Fibroblast of skin of abdomen (primary cell): Measurements from ENCODE around the gene CHRM1.
A peak's percentile ranks its signal among the peaks of the same experiment; 100 is the strongest.

Experiments used
- DNase-seq: peaks from one replicate; pipeline ENCODE4 v3.0.0-alpha.2; 2013

The CHRM1 gene

DNA sequence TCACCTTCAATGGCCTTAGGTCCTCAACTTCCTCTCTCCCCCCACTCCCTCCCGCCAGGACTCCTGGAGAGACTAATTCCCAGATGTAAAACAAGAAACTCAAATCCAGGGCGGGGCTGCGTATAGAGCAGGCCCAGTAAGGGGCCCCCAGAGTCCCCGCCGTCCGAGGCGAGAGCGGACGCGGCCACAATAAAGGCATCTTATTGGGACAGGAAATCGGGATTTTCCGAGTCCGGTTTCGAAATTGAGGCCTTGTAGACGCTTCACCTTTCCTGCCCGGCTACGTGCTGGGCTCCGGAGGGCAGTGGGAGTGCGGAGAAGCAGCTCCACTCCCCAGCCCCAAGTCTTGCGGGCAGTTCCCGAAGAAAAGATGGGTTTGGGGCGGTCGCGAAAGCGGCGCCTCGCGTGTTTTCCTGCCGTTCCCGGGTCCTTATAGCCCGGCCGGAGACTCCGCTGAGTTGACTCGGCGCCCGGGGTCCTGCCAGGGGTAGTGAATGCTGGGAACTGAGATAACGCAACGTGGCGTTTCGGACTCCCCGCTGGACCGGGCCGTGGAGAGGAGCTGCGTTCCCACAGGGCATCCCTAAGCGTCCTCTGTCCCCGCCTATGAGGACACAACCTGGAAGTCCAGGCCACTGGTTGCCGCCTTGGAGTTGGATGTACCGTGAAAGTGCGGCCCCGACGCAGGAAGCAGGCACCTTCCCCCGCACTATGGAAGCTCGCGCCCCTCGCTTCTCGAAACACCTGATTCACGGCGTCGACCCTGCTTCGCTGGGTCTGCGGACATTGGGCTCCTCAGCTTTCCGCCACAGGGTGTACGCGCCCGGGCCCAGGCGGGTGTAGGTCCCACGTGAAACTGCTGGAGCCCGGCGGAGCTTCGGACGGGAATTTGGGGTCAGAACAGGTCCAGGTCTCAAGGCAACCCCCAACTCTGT, 4.8 kb upstream of the CHRM1 start:
- DNase-seq = no peak

DNA sequence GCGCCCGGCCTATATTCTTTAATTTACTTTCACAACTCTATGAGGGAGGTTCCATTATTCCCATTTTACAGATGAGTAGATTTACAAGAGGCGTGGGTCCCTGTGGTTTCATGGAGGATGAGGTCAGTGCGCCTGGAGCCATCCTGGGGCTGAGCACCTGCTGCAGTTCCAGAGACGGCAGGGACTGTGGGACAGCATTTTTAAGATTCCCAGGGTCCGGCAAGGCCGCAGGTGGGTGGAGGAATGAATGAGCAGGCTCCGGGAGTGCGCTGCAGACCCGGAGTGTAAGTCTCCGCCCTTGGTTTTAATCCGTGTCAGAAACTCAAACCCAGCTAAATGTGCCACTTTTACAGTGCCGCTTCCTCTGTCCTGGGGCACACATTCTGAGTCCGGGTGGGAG, 4.1 kb upstream of the CHRM1 start:
- DNase-seq = no peak

DNA sequence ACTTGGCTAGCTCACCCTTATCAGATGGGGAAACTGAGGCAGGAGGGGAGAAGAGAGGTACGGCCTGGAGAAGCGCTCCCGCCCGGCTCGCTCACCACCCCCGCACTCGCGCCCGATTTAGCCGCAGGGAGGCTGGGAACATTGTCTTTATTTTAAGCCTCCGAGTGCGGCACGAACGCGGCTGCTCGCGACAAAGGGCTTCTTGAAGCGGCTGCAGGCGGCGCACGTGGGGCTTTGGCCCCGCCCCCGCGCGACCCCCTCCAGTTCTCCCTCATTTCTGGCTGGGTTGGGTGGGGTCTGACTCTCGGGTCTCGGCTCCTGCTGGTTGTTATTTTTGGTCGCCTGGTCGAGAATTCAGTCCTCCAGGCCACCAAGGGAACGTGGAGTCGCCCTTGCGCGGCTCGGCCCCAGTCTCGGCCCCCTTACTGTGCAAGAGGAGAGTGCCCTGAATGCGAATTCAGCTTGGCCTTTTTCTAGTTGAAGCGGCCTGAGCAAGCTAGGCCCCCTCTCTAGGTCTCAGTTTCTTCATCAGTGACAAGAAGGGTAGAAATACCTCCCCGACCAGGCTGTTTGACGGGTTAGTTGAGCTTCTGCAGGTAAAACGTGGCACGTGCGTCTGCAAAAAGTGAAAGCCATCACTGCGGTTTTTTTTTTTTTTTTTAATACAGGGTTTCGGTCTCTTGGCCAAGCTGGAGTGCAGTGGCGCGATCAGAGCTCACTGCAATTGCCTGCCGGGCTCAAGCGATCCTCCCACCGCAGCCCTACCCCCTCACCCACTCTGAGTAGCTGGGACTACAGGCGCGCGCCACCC, 2.6 kb upstream of the CHRM1 start:
- no peak for DNase-seq

DNA sequence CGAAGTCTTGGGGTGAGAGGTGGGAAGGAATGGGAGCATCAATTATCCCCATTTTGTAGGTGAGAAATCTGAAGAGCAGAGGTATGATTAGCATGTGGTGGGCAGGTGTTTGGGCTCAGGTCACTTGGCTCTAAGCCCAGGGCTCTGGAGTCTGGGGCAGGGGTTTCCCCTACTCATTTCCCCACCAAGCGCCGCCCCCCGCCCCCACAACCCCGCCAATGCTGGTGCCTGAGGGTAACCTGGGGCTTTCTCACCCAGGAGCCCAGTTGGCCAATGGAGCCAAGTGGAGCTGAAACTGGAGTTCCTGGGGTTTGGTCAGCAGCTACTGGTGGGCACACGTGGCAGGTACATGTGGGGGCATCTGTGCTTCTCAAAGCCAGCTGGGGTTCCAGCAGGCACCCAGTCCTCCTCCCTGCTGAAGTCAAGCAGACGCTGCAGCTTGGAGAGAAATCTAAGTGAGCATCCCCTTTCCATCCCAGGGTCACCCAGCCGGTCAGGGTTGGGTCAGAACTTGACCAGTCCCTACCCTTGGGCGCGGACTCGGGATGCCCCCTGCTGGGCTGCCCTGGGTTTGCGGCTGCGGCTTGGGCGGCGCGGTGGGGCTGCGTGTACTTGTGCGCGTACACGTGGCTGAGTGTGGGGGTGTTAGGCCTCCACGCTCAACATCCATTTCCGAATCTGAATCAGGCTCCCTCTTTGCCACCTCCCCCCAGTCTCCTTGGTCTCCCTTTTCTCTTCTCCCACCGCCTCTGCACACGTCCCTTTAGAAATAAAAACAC, 1.7 kb upstream of the CHRM1 start:
- DNase-seq = peak; percentile 8

DNA sequence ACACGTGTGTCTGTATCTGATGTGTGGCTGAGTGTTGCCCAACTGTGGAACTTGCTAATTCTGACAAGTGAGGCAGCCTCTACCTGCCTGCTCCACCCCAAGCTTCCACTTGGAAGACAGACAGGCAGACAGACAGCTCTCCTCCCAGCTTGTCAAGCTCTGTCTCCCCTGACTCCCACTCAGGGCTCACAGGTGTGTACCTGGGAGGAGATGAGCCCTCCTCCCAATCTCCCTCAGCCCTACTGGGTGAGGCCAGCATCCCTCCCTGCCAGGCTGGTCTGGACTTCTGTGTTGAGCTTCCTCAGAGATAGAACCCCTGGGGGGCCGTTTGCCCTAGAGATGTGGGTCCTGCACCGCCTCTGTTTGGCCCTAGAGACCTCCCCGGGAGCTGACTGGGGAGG, 1.0 kb upstream of the CHRM1 start:
- no peak for DNase-seq

DNA sequence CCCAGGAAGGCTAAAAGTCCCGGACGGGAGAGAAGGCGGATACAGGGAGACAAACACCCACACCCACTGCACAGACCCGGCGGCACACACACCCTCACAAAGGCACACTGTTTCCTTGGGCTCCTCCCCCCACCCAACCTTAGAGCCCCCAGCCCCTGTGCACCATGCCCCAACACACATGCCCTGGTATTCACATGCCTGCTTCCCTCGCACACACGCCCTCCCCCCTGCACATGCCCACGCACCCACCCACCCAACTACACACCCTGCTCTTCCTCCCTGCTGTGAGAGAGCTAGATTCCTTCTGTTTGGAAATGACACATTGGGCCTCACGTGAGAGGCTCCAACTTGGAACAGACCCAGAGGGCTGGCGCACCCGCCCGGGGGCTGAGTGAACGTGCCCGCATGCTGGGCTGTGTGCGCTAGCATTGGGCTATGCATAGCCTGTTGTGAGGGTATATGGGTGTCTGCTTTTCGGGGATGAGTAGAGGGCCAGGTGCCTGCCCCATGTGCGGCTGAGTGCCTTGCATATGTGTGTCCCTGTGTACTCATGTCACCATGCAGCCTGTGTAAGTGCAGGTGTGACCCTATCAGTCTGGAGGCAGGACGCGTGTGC, 518 bp upstream of the CHRM1 start:
- DNase-seq = no peak

DNA sequence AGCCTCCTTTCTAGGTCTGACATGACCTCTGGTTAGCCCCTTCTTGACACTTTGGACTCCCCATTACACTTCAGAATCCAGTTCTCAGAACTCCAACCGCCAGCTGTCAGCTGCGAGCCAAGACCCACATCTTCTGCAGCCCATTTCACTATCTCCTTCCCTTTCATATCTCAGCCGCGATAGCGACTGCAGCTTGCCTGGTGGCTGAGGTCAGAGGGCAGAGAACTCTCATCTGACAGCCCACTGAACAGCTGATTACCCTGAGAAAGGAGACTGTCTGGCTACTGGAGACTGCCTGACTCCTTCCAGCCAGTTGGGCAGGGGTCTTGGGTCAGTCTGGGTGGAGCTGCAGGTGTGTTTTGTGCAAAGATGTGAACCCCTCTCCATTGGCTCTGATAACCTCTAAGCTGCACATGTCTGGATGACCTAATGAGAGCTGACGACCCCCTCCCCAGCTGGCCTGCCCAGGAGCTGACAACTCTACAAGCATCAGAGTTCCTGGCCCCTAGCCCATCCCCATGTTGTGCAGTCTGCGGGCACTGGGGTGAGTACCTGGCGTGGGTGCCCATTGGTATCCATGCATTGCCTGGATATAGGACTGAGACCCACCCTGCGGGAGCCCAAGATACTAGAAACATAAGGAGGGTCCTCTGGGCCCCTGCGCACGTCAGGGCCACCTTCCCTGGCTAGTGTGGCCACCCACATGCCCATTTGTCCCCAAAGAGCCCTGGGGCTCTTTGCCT, 1.1 kb downstream of the CHRM1 start:
- no peak for DNase-seq

DNA sequence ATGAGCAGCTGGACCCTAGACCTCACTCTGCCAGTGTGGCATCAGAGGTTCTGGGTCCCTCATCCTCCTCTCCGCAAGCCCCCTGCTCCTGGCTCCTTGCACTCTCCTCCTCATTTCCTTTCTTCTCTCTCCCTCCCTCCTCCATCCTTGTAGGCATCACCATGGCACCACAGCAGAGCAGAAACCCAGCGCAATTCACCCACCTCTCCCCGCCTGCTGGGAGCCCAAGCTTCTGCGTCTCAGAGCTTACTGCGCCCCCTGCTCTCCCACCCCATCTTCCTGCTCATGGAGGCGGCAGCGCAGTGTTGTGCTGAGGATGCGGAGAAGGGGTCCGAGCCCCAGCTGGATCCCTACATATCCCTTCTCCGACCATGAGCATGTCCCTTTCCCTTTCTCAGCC, 1.7 kb downstream of the CHRM1 start:
- no peak for DNase-seq

DNA sequence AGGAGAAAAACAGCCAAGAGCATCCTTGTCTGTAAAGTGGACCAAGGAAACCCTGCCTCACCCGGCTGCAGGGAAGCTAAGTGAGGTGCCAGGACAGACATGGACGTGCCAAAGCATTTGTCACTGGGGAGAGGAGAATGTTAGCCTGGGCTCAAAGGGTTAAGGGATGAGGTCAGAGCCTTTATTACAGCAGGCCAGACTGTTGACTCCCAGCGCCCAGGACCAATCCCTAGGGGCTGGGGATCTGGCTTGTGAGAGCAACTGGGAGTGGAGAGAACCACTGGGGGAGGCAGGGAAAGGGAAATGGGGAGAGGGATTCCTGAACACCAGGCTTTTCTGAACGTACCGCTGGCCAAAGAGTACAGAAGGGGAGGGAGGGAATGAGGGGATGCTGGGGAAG, 2.6 kb downstream of the CHRM1 start:
- no peak for DNase-seq

DNA sequence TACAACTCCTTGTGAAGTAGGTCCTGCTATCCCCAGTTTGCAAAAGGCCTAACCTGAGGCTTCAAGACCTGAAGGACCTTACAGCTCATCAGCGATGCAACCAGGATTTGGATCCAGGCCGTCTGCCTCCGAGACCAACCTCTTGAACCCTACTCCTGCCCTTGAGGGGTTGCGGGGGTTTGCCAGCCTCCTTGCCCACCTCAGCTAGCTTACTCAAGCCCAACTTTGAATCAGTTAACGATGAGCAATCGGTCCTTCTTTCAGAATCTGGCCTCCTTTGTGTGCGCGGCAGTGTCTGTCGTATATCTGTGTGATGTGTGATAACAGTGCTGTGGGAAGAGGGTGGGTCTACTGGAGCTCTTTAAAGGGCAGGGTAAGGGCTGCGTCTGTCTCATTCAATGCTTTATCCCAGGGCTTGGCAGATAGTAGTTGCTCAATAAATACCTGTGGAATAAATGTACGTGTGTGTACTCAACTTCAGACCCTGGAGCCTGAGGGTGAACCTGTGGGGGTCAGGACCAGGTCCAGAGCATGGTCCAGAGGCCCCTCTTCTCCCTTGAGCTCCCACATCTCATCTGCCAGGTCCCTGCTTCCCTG, 3.2 kb downstream of the CHRM1 start:
- DNase-seq = no peak

DNA sequence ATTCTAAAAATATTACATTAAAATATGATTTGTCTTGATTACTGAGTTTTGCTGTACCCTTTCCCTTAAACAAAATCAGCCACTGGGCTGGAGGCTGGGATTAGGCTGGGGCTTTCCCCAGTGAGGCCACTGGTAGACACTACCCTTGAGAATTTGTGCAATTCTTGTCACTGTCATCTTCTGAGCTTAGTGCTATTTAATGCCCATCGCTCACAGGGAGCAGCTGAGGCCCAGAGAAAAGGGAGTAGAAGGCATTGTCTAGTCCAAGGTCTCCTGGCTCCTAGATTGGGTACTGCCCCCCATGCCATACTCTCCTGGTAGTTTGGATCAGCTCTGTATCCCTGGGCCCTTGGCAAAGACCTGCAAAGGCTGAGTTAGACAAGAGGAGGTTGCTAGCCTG, 6.7 kb downstream of the CHRM1 start:
- DNase-seq = no peak

DNA sequence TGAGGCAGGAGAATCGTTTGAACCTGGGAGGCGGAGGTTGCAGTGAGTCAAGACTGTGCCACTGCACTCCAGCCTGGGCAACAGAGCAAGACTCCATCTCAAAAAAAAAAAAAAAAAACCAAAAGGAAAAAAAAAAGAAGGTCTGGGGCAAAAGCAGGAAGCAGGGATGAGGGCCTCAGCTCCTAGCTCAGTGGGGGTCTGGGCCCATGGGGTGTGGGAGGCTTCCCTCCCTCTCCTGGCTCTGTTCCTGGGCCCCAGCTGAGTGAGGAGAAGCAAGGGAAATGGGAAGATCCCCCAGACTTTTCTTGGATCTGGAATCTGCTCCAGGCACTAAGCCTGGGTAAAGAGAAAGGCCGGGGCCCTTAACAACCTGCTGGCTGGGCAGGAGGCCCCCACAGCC, 8.9 kb downstream of the CHRM1 start:
- no peak for DNase-seq

DNA sequence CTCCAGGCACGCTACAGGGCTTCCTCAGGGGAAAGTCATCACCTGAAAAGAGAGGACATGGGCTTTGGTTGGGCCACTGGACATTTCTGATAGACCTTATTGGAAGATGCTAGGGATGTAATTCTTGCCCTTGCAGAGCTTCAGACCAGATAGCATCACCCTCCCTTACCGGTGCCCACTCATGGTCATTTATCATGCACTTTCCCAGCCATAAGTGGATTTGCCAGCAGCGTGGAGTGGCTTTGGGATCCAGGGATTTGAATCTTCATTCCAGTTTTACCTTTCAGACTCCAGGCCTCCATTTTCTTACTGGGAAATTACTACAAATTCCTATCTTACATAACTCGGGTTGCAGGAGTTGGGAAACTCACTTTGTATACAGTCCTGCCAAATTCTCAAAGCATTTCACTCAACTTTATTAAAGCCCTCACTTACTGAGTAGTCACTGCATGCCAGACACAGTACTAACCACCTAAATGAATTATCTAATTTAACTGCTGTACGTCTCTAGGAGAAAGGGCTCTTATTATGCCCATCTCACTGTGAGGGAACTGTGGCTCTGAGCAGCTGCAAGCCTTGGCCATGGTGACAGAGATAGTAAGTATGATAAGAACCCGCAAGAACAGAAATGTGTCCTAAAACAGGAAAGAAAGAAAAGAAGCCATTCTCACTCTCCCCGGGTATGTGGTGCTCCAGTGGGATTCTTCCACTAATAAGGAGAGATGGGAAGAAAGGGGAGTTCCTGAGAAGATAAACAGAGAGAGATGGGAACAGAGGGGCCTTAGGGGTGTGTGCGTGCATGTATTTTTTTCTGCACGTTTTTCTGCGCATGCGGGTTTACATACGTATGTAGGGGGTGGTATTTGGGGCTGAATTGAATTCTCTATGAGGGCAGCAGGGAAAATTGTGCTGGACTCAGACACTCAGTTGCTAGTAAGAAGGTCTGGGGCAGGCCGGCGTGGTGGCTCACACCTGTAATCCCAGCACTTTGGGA, 9.7 kb downstream of the CHRM1 start:
- no peak for DNase-seq

DNA sequence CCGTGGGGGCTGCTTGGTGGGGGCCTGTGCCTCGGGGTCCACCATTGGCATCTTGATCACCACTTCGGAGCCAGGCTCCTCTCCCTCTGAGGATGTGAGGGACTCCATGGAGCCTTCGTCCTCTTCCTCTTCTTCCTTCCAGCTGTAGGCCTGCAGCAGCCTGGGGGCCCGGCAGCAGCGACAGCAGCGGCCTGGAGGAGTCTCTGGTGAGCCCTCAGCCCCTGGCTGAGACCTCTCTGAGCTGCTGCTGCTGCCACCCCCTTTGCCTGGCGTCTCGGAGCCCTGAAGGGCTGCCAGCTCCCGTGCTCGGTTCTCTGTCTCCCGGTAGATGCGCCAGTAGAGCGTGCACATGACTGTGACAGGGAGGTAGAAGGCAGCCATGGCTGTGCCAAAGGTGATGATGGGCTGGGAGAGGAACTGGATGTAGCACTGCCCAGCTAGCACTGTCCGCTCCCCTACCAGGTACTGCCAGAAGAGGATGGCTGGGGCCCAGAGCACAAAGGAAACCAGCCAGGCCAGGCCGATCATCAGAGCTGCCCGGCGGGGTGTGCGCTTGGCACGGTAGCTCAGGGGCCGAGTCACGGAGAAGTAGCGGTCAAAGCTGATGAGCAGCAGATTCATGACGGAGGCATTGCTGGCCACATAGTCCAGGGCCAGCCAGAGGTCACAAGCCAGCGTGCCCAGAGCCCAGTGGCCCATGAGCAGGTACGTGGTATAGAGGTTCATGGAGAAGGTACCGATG, 10.9 kb downstream of the CHRM1 start:
- DNase-seq = no peak

DNA sequence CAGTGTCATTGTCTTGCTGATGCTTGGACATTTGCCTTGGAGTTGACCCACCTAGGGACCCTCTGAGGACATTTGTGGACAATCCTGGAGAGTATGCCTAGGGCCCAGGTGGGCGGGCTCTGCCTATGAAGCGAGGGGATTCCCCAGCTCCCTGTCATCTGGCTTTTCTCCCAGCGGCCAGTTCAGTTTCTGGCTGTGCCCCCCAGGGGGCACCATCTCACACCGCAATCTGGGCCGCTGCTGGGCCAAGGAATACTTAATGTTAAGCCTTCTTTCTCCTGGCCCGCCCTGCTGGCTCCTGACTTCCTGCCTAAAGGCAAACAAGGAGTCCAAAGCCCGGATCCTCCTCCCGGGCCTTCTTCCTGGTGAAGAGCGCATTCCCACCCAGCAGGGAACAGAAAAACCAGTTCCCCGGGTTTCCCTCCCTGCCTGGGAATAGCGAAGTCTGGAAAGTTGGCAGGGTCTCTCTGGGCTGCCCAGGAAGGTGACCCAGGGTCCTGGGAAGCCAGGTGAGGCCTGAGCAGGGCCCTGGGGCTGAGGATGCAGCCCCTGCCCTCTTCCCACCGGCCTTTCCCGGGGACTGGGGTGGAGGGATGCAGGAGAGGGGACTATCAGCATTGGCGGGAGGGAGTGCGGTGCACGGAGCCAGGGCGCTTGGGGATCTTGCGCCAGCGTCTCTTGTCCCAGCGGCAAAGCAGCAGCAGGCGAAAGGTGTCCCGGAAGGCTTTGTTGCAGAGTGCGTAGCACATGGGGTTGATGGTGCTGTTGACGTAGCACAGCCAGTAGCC, 11.9 kb downstream of the CHRM1 start:
- peak; percentile 70 for DNase-seq

DNA sequence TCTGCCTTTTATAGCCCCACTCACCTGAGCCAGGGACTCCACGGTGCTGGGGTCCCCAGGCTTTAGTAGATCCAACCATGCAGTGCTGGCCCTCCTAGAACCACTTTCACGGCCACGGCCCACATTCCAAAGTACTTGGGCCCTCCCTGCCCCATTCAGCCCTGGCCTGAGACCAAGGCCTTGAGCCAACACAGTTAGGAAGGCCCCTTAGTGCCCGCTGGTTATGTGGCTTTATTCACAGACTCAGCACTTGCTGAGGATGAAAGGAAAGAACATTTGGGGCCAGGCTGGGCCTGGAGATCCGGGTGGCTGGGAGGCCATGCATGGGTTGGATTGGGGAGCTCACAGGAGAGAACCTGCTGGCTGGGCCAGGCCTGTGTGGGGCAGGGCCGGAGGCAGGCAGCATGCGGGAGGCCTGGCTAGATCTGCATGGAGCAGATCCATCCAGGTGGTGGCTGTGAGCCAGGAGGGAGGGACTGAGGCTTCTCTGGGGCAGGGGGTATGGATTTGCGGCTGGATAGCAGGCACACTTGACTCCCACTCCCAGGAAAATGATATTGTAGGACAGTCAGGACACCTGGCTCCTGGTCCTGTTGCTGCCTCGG, 12.6 kb downstream of the CHRM1 start:
- no peak for DNase-seq

DNA sequence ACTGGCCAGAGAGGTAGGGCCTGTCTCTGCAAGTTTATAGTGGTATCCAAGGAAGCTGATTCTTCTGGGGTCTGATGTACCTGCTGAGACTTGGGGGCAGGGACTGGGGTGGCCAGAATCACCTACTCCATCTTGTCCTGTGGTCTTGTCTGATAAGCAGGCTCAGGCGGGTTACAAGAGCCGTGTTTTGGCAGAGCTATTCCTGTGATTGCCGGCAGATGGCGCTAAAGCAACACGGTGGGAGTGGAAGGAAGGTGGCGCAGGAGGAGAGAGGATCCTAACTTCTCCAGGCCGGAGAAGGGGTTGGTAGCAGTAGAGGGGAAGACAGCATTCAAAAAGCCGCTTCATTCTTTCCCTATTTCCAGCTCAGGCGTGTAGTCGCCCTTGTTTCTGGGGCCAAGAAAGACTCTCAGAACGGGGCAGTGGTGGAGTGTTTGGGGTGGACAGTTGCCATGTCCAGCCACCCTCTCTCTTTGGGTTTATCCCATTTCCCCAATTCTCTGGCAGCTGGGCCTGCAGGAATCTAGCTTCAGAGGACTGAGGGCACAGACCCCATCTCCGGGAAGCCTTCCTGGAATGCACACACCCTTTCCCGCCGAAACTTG, 15.1 kb downstream of the CHRM1 start:
- DNase-seq = peak; percentile 71

DNA sequence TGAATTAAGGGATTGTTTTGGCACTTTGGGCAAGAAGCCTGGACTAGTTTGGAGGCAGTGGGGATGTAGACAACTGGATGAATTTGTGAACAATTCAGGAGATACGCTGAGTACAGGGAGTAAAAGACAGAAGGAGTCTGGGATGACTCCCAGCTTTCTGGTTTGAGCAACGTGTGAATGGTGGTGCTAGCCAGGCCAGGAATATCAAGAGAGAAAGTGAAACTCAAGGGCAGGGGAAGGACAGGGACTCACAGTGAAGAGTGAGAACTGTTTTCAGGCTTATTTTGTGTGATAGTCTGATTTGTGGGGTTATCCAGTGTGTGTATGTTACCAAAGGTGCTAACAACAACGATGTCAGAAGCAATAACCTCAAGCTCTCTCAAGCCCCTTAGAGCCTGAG, 15.9 kb downstream of the CHRM1 start:
- DNase-seq = no peak
